T47D (cell line): Measurements from ENCODE around the gene DIABLO.
"Not testable (repeated sequence)": the region's sequence is repeated elsewhere in the genome, so short reads cannot be mapped to it uniquely, and the experiment has no call there.

Experiments
- DNase-seq, 2 experiments: peaks; one replicate each; pipeline versions ENCODE4 v3.0.0 to v3.0.0-alpha.2; 2011 to 2012; ENCODE audit warnings: low read depth in 1 of 2, low spot score in 1 of 2
- JUND ChIP-seq: IDR thresholded peaks from 2 replicates; pipeline ENCODE4 v1.6.1; 2012; ENCODE audit warnings: low read depth
- in situ Hi-C: cut with HindIII; loops from 2 replicates; pipeline ENCODE4 v1.10.0; 2016; ENCODE audit warnings: low sequenced_read_pairs, low pct_unique_long_range_greater_than_20kb

The DIABLO gene

DNA sequence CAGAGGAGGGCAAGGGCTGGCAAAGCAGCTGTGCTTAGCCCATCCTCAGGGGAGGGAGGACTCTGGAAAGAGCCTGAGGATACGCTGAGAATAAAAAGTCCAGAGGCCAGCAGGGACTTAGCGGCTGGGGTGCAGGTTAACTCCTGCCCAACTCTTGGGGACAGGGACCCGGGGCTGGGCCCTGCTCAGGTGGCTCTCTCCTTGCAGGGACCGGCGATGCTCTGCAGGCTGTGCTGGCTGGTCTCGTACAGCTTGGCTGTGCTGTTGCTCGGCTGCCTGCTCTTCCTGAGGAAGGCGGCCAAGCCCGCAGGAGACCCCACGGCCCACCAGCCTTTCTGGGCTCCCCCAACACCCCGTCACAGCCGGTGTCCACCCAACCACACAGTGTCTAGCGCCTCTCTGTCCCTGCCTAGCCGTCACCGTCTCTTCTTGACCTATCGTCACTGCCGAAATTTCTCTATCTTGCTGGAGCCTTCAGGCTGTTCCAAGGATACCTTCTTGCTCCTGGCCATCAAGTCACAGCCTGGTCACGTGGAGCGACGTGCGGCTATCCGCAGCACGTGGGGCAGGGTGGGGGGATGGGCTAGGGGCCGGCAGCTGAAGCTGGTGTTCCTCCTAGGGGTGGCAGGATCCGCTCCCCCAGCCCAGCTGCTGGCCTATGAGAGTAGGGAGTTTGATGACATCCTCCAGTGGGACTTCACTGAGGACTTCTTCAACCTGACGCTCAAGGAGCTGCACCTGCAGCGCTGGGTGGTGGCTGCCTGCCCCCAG, 19.6 kb downstream of the DIABLO start:
- in situ Hi-C loops, result no loop called here
- no peak for TF ChIP-seq JUND
- peak in 1 of 2 experiments; percentile 30 for DNase-seq

DNA sequence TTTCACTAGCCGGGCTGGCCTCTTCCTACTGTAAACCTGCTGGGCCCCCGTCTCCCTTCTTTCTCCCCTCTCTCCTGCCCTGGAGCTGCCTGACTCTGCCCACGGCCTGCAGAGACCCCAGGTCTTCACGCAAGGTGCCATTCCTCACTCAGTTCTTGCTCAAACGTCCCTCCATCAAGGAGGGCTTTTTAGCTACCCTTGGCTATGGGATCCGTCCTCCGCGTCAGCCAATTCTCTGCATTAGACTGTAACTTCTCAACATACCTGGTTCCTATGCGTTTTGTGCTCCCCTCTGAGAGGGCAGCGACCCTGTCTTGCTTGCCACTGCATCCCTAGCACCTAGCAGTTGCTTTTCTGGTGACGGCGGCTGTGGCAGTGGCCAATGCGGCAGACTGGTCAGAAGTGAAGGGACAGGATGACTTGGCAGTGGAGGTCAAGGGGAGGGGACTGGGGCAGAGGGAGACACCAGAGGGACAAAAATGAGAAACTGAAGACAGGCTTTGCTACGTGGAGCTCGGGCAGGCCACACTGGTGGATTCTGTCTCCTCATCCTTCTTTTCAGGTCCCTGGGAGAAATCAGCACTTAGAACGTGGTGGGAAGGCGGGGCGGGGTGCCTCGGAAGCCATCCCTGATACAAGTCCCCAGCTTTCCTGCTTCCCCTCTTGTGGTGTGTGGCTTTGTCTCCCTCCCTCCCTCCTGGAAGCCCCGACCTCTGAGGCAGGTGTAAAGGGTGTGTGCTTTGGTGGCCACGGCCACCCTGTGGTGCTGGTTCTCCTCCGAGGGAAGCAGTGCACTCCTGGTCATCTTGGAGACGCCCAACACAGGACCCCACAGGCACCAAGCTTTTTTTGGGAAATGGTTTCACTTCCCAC, 20.6 kb downstream of the DIABLO start:
- in situ Hi-C loops, result no loop called here
- no peak for TF ChIP-seq JUND
- DNase-seq, result no peak

DNA sequence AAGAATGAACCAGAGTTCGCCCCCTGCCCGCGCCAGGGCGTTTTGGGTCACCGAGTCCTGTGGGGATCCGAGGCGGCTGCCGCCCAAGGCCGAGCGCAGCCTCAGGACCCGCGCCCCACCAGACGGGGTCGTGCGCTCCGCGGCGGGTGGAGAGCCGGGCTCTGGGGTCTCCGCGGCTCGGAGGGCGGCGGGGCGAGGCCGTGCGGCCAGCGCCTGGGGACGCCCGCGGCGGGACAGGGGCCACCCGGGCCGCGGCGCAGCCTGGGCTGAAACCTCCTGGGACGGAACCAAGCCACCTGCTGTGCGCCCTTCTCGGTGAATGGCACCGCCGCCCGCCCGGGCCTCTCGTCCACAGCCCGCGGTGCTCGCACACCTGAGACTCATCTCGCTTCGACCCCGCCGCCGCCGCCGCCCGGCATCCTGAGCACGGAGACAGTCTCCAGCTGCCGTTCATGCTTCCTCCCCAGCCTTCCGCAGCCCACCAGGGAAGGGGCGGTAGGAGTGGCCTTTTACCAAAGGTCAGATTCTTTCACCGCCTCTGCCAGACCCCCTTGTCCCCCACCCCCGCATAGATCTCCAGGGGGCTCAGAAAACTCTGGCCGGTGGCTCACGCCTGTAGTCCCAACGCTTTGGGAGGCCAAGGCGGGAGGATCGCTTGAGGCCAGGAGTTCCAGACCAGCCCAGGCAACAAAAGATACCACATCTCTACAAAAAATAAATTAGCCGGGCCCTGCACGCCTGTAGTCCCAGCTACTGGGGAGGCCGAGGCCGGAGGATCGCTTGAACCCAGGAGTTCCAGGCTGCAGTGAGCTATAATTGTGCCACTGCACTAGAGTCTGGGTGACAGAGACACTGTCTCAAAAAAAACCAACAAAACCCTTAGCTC, 21.4 kb downstream of the DIABLO start:
- in situ Hi-C loops, result no loop called here
- DNase-seq, result no peak
- no peak for TF ChIP-seq JUND

DNA sequence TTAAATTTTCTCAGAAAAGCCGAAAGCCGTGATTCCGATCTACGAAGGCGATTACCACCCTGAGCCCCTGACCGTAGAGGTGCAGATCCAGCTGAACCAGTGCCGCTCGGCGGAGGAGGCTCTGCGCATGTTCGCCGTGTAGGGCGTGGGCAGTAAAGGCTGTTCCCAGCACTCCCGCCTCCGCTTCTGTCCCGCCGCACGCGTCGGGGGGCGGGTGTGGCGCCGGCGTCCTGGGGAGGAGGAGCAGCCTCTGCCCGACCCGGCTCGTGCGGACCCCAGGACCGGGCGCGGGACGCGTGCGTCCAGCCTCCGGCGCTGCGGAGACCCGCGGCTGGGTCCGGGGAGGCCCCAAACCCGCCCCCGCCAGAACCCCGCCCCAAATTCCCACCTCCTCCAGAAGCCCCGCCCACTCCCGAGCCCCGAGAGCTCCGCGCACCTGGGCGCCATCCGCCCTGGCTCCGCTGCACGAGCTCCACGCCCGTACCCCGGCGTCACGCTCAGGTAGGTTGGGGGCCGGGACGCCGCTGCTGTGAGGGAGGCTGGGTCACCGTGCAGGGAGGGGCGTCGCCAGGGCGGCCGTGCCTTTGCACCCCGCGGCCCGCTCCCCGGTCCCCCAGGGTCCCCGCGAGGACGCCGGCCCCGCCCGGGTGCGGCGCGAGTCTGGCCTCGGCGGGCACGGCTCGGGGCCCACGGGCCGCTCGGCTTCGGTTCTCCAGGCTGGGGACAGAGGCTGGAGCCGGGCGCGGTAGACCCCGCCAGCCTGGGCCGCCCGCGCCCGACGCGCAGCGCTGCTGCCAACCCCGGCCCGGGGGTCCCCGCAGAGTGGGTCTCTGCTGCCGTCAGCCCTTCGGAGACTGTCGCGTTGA, 22.3 kb downstream of the DIABLO start, which contains the start of gene B3GNT4:
Gene B3GNT4, plus strand, starts transcription at position 409 of the 866 bp plus-strand sequence. CDS start 910 bp downstream, outside the sequence.
- TF ChIP-seq JUND, result no peak
- in situ Hi-C loops, result no loop called here
- DNase-seq, result peak; percentile 87 to 93

DNA sequence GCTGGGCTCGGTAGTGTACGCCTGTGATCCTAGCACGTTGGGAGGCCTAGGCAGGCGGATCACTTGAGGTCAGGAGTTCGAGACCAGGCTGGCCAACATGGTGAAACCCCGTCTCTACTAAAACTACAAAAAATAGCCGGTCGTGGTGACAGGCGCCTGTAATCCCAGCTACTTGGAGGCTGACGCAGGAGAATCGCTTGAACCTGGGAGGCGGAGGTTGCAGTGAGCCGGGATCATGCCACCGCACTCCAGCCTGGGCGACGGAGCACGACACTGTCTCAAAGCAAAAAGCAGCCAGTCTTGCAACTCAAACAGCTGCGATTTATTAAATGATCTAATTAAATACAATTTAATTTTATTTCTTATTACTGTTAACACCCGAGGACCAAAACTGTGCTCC, 23.0 kb downstream of the DIABLO start:
- in situ Hi-C loops, result not testable (repeated sequence)

DNA sequence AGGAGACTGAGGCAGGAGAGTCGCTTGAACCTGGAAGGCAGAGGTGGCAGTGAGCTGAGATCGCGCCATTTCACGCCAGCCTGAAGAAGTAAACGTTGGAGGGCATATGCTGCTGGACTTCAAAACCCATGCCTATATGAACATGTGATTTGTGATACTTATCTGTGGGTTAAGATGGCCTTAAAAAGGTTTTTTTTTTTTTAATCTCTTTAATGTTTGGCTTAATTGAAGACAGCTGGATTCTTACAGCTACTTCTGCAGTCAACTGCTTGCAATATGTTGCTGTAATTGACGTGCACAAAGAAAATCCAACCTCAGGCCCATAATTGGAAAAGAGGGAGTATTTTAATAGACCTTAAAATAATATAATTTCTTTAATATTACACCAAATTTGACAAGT, 23.8 kb downstream of the DIABLO start:
- in situ Hi-C loops, result no loop called here
- TF ChIP-seq JUND, result no peak
- no peak for DNase-seq

More for the DNA sequence above, 23.0 kb downstream of the DIABLO start:
- not testable (repeated sequence) for DNase-seq

DNA sequence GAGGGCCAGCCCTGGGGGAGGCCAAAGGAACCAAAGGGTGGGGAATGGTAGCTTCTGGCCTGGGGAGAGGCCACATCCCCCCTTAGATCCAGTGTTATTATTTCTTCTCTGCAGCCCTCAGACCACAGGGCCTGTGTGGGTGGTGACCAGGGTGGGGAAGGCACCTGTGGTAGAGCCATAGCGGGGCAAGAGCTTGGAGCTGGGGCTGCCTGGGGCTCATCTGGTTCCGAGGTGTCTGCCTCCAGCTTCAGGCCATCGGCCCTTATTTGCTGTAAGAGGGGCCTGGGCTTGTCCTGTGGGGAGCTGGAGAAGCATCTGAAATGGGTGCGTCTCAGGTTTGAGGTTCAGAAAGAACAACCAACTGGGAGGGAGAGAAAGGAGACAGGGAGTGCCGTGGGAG, 24.5 kb downstream of the DIABLO start:
- DNase-seq, result no peak
- in situ Hi-C loops, result no loop called here
- no peak for TF ChIP-seq JUND

DNA sequence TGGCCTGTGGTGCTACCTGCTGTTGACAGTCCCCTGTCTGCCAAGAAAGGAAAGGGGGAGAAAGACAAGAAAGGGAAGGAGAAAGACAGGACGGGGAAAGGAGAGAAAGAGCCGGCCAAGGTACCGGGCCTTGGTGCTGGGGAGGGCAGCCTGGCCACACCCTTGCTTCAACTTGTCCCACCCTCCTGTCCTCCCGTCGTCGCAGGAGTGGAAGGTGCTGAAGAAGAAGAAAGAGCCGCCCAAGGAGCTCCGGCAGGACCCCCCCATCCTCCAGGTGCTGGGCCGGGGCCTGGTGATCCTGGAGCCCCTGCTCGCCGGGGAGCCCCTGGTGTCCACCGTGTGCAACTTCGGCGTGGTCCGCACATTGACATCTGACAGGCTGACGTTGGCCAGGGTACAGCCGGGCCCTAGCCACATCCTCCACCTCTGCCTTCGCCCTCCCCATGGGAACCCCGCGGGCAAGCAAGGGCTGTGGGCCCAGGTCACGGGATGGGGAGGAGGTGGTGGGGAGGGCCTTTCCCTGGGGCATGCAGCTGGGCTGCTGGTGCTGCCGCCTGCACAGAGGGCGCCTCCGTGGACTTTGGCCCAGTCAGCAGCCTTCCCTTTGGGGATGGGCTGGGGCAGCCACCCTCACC, 25.2 kb downstream of the DIABLO start:
- in situ Hi-C loops, result no loop called here
- no peak for TF ChIP-seq JUND
- DNase-seq, result no peak

DNA sequence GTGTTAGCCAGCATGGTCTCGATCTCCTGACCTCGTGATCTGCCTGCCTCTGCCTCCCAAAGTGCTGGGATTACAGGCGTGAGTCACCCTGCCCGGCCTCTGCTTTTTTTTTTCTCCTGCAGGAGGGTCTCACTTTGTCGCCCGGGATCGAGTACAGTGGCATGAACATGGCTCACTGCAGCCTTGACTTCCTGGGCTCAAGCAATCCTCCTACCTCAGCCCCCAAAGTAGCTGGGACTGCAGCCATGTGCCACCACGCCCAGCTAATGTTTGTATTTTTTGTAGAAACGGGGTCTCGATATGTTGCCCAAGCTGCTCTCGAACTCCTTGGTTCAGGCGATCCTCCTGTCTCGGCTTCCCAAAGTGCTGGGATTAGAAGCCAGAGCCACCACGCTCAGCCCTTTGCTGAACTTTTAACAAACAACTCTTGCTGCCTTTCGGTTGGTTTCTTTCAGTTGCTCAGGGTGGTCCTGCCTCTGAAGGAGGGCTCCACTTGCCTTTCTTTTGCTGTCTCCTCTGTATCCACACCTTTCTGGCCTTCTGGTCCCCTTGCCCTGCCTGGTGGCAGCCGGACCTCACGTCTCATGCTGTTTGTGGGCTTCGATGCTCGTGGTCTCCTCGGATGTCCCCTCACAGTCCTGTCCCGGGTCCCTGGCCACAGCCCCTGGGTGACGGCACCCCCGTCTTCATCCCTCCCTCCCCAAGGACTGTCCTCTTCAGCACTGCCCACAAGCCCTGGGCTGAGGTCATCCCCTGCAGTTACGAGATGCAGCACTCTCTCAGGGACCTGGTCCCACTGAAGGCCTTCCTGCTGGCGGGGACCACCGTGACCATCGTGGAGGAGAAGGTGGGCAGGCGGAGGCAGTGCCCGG, 26.1 kb downstream of the DIABLO start:
- no peak for TF ChIP-seq JUND
- in situ Hi-C loops, result no loop called here
- no peak for DNase-seq

DNA sequence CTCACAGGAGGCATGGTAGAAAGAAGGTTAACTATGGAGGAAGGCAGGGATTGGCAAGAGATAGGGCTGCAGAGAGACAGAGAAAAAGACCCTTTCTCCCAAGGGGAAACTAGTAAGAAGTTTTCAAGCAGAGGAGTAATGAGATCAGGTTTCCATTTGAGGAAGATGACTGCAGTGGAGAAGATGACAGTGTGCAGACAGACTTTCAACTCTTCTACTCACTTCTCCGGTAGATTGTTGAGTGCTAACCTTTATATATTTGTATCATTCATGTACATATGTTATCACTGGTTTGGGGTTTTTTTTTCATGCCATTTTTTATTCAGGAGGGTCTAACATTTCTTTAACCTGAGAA, 28.3 kb downstream of the DIABLO start:
- in situ Hi-C loops, result no loop called here
- no peak for DNase-seq
- TF ChIP-seq JUND, result no peak

DNA sequence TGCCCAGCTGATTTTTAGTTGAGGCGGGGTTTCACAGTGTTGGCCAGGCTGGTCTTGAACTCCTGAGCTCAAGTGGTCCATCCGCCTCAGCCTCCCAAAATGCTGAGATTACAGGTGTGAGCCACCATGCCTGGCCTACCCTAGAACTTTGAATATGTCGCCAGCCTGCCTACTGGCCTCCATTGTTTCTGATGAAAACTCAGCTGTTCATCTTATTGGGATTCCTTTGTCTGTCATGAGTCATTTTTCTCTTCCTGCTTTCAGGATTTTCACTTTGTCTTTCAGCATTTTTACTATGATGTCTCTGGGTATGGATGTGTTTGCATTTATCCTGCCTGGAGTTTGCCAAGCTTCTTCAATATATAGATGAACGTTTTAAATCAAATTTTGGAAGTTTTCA, 30.4 kb downstream of the DIABLO start:
- TF ChIP-seq JUND, result no peak
- no peak for DNase-seq
- in situ Hi-C loops, result no loop called here
